NCI-H446 treated with DMSO at 0.1 percent for 48 hours (cell line): Measurements from ENCODE around the gene VWA7.

ENCODE experiments used
- DNase-seq: peaks from one replicate; lab custom pipeline; 2025; lab: John Stamatoyannopoulos, UW

Gene VWA7

DNA sequence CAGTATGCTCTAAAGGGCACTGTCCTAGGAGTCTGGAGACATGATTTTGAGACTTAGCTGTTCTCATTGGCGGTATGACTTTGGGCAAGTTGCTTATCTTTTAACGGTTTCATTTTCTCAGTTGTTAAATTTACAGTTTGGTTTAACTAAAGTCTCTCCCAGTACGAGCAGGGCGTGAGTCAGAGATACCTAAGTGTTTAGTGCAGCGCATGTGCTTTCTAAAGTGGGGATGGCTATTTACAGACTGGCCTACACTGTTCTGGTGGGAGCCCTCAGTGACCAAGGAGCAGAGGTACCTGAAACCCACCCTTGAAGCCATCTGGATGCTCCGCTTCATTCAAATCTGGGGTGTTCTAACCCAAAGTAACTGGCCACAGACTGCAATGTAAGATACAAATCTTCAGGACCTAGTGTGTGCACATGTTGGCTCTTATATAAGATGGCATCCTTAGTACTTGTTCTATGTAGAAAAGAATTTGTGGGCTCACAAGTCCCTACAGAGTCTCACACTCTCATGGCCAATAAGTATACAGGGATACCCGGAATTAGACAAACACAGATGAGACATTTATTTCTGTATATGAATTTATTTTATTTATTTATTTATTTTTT is 26.6 kb downstream of the VWA7 start:
- DNase-seq, result no peak

DNA sequence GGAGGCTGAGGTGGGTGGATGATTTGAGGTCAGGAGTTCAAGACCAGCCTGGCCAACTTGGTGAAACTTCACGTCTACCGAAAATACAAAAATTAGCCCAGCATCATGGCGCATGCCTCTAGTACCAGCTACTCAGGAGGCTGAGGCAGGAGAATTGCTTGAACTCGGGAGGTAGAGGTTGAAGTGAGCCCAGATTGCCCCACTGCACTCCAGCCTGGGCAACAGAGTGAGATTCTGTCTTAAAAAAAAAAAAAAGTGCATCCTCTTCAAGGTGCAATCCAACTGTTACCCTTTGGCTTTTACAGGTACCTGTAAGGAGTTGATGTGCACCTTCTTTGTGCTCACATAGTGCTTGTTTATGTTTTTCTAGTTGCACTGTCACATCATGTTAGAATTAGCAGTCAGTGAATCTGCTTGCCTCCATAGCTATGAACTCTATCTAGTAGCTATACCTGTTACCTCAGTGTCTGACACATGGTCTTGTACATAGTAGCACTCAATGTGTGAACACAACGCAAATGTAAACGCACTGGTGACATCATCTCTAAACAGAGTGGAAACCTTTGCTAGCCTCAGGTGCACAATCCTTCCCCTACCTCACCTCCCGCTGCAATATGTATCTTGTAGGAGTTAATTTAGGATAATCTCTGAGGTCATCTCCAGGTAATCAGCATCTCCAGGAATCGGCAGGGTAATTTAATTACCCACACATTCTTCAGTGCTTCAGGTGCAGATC is 27.7 kb downstream of the VWA7 start:
- DNase-seq, result no peak

DNA sequence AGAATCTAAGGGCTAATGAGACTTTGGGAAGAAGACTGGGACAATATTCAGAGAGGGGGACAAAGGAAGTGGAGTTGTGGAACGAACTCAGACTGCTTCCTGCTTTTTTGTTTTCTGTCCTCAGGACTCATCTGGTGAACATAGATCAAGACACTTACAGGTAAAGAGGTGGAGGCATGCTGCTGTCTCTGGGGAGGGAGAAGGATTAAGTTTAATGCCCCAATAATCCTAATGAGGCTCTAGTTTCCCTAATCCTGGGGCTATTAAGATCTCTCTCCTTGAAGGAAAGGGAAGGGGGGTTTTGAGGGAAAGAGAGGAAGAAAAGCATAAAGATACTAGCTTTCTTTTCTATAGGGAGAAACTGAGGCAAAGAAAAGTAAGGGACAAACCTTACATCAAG is 32.7 kb downstream of the VWA7 start:
- DNase-seq, result no peak

DNA sequence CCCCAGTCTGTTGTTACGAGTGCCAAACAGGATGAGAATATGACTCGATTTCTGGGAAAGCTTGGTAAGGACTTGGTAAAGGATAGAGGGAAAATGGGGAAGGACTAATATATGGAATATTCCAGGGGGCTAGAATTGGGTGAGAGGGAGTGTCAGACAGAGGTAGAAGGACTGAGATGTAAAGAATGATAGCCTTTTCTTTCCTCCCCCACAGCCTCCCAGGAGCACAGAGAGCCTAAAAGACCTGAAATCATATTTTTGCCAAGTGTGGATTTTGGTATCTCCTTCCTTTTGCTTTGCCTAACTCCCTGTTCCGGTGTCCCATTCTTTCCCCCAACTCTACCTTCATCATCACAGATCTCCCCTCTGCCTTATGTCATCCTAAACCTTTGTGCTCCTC is 34.2 kb downstream of the VWA7 start:
- no peak for DNase-seq

DNA sequence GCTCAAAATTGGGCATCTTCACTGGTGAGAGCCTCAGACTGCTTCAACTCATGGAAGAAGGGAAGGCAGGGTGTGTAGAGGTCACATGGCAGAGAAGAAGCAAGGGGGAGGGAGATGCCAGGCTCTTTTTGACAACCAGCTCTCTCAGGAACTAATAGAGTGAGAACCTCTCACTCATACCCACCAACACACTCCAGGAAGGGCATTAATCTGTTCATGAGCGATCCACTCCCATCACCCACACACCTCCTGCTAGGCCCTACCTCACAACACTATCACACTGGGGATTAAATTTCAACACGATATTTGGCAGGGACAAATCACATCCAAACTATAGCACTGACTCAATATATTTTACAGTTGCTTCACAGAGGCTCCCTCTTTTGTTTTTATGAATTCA is 35.3 kb downstream of the VWA7 start:
- no peak for DNase-seq

DNA sequence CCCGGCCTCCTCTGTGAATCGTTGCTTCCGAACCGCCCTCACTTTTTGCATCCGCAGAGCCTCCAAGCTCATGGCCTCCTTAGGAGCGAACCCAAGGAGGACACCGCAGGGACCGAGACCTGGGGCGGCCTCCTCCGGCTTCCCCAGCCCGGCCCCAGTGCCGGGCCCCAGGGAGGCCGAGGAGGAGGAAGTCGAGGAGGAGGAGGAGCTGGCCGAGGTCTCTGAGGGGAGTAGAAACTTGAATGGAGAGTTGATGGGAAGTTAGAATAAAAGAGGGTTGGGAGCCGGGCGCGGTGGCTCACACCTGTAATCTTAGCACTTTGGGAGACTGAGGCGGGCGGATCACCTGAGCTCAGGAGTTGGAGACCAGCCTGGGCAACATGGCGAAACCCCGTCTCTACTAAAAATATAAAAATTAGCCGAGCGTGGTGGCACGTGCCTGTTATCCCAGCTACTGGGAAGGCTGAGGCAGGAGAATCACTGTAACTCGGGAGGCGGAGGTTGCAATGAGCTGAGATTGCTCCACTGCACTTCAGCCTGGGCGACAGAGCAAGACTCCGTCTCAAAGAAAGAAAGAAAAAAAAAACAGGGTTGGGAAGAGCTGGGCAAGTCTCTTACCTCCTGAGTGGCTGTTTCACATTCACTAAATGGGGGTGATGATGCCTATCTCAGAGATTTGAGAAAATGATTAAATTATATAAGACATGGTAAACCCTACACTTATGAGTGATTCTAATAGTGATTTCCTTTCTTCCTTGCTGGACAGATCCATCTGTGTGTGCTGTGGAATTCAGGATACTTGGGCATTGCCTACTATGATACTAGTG is 36.5 kb downstream of the VWA7 start:
- DNase-seq, result no peak

DNA sequence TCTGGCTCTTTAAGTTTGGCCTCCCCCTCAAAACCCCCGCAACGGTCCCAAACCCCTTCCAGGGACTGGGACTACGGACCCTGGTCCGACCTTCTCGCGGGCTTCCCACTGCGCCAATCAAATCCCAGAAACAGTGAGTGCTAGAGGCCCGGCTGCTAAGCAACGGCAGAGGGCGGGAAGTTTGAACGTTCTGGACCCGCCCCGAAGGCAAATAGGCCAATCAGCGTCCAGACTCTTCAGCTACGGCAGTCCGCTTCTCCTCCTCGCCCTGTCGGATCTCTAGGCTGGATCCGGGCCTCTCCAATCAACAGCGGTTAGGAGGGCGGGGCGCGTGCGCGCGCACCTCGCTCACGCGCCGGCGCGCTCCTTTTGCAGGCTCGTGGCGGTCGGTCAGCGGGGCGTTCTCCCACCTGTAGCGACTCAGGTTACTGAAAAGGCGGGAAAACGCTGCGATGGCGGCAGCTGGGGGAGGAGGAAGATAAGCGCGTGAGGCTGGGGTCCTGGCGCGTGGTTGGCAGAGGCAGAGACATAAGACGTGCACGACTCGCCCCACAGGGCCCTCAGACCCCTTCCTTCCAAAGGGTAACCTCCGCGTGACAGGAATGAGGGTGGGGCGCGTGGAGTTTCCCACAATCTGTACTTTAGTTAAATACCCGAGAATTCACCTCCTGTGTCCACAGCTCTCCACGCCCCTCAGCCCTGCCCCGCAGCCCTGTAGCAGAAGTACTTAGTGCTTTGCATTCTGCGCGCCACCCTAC is 37.3 kb downstream of the VWA7 start, which contains the start of gene MSH5:
Gene MSH5, plus strand, starts transcription at position 367 of the 758 bp plus-strand sequence. CDS start 462 bp downstream, outside the sequence.
- peak; percentile 99 for DNase-seq

DNA sequence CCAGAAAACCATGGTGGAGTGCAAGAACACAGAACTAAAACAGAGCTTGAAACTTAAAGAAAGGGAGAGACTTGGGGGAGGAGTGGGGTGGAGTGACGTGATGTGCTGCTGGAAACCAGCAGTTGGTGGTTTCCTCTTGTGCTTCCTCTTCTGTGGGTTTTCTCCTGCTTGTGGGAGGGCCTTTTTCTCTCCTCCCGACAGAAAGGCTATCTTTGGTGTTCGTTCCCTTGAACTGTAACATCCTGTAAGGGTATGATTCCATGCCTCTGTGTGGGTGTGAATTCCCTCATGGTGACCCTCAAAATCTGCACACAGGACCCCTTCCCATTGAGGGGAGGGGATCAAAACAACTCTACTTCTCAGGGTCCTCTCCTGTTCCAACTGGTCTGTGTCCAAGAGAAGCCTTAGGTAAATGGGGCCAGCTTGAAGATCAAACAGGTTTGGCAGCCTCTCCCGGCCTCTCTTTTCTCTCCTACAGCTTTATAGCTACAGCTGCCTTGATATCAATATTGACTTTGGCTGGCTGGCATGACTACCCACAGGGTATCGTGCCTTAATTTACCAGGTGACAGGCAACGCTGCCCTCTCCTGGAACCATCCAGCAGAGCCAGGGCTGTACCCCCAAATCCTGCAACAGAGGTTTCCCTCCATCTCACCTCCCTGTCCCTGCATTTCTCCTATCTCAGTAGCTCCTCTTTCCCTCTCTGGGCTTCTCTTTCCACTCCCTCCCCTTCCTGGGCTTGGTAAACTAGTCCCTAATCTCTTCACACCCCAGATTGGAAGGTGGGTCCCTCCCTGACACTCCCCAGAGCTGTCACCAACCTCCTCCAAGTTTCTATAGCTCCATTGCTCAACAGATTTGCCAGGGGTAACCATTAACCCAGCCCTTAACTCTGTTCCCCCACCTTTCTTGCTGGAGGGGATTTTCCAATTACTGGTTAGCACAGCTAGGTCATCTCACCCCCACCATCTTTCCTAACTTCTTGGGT is 38.8 kb downstream of the VWA7 start:
- DNase-seq, result no peak

DNA sequence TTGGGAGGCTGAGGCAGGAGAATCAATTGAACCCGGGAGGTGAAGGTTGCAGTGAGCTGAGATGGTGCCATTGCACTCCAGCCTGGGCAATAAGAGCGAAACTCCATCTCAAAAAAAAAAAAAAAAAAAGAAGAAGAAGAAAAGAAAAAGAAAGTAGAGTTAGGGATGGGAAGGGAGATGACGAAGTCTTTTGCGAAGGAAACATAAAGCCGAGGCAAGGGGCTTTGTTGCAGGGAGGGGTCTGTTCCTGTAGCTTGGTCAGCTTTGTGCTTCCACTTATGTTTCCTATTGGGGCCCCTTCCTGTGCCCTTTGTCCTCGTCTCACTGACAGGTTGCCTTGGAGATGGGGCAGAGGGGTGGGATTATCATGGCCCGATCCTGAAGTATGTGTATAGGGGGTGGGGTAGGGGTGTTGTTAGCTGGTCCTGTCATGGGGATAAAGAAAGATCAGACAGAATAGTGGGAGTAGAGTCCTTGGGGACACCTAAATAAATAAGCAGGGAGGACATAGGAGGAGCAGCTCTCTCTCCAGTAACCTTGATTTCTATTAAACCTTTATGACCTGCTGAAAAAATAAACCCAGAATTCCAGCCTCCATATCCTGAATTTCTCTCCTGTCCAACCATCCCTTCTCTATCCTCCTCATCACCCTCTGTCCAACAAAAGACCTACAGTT is 39.7 kb downstream of the VWA7 start:
- DNase-seq, result no peak

DNA sequence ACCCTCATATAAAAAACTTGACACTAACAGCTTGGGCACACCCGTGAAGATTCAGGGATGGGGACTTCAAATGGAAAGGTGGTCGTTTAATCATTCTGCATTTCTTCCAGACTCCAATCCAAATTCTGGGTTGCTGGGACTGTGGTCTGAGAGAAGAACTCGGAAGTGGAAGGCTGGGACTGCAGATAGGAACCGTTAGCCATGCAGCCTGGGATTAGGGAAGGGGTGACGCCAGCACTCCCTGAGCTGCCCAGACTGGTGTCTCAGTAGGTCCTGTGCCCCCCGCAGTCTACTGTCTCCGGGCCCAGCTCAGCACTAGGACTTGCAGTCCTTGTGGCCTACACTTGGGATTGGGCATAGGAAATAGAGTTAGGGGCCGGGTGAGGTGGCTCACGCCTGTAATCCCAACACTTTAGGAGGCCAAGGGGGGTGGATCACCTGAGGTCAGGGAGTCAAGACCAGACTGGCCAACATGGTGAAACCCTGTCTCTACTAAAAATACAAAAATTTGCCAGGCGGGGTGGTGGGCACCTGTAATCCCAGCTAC is 40.3 kb downstream of the VWA7 start:
- no peak for DNase-seq

DNA sequence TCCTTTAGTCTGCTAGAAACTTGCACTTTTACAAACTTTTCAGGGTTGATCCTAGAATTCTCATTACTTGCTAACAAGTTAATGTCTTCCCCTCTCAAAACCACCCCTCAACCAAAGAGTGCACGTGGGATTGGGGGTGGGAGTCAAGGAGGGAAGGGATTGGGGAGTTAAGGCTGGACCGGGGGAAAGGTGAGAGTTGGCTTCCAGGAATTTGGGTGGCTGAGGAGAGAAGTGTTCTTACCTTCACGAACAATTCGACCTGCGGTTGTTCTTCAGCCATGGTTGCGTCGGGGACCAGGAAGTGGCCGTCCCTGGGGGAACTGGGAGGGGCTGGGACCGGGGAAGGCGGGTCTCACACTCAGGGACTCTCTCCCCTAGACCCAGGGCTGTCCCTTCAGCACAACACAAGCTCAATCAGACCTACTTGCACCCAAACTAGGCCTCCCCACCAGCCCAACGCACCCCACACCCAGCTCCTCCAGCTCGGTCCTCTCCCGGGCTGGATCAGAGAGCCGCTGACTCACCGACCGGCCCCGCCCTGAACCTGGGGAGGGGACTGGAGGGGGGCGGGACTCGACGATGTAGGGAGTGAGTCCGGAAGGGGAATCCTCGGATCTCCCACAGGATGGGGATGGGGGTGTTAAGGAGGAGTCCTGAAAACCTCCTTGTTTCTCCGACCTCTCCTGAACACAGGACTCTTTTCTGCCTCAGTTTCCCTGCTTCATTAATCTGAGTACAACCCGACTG is 40.9 kb downstream of the VWA7 start, which contains the start of gene CLIC1:
Gene CLIC1, minus strand, starts transcription at position 510 of the 747 bp plus-strand sequence. Its CDS starts 230 bp downstream, at position 280.
- peak; percentile 47 for DNase-seq

DNA sequence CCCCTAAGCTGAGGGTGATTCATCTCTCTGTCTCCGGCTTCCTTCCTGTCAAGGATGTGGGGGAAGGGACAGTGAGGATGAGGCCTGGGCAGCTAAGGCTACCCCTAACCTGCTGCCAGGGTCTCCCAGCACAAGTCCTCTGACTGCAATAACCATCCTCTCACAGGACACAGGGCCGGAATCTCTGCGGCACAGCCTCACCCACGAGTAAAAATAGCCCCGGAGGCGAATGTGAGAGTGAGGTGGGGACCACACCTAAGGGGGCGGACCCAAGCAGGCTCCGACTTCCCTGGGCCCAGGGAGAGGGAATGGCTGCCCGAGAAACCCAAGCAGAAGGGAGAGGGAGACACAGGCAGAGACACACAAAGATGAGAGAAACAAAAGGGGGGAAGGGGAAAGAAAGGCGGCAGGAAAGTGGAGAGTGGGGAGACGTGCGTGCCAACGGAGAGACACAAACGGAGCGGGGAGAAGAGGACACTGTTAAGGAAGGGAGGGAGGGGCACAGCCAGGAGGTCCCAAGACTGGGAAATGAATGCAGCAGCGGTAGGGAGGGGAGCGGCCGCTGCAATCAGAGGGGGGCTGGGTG is 42.2 kb downstream of the VWA7 start:
- DNase-seq, result no peak

DNA sequence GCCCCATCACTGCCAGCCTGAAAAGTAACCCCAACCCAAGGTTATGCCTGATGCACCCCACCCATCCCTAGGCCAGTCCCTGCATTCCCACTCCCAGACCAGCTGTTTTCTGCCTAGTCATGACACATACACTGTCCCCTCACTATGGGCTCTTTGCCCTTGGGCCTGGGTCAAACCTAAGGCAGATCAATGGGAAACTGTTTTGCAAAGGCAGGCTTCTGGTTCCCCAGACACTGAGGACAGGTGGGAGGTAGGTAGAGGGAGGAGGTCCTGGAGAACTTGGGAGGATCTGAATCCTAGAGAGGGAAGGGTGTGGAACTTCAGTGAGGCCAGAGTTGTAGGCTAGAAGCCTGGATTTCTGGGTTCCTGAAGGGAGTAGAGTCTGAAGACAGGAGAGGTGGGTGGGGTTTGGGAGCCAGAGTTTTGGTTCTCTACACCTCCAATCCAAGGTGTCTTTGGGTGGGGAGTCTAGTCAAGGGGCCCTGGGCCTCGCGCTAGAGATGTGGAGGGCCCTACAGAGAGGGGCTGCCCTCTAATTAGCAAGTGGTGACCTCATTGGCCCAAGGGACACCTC is 42.8 kb downstream of the VWA7 start:
- no peak for DNase-seq

DNA sequence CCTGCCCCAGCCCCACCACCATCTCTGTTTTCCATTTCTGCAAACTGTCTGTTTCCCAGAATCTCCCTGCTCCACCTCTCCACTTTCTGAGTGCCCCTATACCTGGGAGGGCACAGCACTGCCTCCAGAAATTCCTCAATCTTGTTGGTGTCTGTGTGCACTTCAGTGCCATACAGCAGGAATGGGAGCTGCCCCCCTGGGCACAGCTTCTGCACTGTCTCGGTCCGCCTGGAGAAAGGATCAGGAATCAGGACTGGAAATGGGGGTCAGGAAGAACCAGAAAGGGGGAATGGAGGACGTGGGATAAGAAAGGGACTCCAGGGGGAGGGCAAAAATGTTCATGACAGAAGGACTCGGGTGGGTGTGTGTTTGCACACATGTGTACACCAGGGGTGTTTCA is 43.4 kb downstream of the VWA7 start:
- no peak for DNase-seq

DNA sequence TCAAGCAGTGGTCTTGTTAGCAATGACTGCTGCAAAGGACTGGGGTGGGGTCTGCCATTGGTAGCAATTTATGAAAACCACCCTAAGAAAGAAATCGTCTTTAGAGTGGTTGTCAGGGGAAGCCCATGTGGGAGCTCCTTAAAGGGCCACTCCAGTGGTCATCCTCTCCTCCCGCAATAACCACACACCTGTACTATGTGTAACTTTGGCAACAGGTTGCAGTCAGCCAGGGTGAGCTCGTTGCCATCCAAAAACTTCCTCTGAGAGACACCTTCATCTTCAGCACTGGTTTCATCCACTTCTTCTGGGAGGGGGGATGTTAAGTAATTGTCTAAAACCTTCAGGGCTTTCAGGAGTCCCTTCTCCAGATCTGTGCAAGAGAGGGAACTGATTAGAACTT is 45.1 kb downstream of the VWA7 start:
- no peak for DNase-seq

DNA sequence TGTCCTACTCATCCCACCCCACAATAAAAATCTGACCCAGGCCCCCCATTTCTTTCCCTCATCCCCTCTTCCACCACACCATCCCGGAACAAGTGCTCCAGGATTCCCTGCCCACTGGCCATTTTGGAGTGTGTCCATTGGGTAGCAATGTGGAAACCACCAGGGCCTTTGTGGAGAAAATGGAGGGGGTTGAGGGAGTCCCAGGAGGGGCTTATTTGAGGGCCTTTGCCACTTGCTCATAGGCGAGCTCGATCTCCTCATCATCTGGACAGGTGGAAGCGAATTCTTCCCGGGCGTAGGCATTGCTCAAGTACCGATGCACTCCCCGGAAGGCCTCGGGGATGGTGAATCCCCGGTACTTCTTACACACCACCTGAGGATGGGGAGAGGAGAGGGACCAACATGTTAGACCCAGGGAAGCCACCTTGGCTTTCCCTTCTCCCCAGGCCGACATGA is 46.5 kb downstream of the VWA7 start:
- no peak for DNase-seq

DNA sequence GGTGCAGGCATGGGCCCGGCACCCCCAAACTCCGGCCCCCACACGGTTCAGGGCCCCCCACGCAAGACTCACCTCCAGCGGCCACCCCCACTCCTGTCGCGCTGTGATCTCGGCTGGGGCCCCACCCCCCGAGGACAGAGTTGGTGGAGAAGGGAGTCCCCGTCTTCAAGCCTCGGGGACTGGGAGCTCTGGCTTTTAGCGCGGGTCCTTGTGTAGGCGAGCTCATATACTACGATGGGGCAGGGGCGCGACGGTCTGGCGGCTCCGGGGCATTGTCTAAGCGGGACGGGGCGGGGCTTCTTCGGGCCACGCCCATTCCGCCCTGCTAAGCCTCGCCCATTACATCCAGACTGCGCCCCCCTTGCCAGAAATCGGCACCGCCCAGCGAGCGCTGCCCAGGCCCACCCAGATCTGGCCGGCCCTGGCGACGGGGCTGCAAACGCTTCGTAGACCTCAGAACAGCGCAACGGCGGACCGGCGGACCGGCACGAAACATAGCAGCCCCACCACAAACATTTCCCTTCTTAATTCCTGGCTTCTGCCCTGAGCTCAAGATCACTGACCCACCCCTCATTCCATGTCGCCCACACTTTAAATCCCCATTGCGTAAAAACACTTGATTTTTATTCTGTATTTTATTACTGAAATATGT is 47.0 kb downstream of the VWA7 start:
- peak; percentile 37 for DNase-seq

DNA sequence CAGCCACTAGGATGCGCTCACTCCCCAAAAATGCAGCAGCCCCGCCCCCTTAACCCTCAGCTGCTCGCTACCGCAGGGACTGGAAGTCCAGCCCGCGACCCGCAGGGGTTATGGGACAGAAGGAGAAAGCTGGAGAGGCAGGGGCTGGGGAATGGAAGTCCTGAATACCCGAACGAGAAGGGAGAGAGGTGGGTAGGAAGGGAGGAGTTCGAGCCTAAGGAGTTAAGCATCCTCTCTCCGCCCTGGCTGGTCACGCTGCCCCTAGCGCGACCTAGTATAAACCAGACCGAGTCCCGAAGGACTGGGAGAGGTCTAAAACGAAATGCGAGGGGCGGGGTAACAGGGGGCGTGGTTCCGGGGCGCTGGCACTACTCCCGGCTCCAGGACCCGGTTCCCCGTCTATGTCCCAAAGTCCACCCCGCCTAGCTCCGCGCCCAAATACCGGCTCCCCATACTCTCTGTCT is 47.6 kb downstream of the VWA7 start:
- DNase-seq, result no peak
